ENCODE measurements around the gene CNOT6. TPM values are rescaled to one million over a fixed set of nuclear protein-coding genes. Genes with fewer than 3 reads are reported as not detected.

CNOT6 gene
- total RNA-seq, 1 experiment from 2014 or later = 59.1 TPM

- no TSS peak for BruUV-seq (replicated peaks)
- TF ChIP-seq EZH2 (IDR thresholded peaks at IDR 0.05) (no peak), ZBTB33 (IDR thresholded peaks at IDR 0.05; ENCODE audit: extremely low read depth, insufficient replicate concordance, low read length) (no peak), CBX3 (IDR thresholded peaks at IDR 0.05; ENCODE audit: low read depth) (no peak), SRF (IDR thresholded peaks at IDR 0.05; ENCODE audit: low read depth) (no peak), EZH2phosphoT487 (IDR thresholded peaks at IDR 0.05; ENCODE audit: borderline replicate concordance) (no peak), REST (IDR thresholded peaks at IDR 0.05; ENCODE audit: low read depth) (no peak), POLR2AphosphoS5 (IDR thresholded peaks at IDR 0.05; ENCODE audit: low read depth, low read length) (no peak), FOSL1 (IDR thresholded peaks at IDR 0.05; ENCODE audit: low read depth) (no peak), RAD21 (IDR thresholded peaks at IDR 0.05; ENCODE audit: low read depth) (no peak), EGR1 (IDR thresholded peaks at IDR 0.05; ENCODE audit: low read depth) (no peak), MAX (IDR thresholded peaks at IDR 0.05) (no peak), CTCF (IDR thresholded peaks at IDR 0.05 in 2 of 3, conservative IDR thresholded peaks at IDR 0.05 in 1 of 3; ENCODE audit: borderline replicate concordance in 1 of 3, insufficient read depth in 1 of 3, low read depth in 2 of 3, low read length in 2 of 3) (no peak), JUND (IDR thresholded peaks at IDR 0.05) (no peak)
- ChIA-PET CTCF (no interaction called here), RAD21 (ENCODE audit: low non-redundant PET in 1 of 2, low total read pairs in 2 of 2, uncharacterized antibody in 2 of 2, unreplicated experiment in 2 of 2) (no interaction called here), POLR2A (no interaction called here)
- ATAC-seq (no peak), DNase-seq (ENCODE audit: low read depth, low spot score) (no peak)
- Histone ChIP-seq H3K27me3 (ENCODE audit: insufficient read depth, low read length) (no peaks in the 10 kb centered on the region), H3K27ac (ENCODE audit: low read depth, low read length) (no peak overlapping the region), H2AFZ (ENCODE audit: low read depth, low read length, poor library complexity, severe bottlenecking) (no peak overlapping the region), H3K36me3 (ENCODE audit: control insufficient read depth in 1 of 2, insufficient read depth in 2 of 2, low read length in 2 of 2) (no peaks in the 10 kb centered on the region), H3K4me2 (ENCODE audit: low read length) (no peak overlapping the region), H3K9ac (ENCODE audit: low read length) (no peak overlapping the region), H3K9me2 (ENCODE audit: insufficient read depth) (no peaks in the 10 kb centered on the region), H3K4me3 (replicated peaks in 1 of 2; ENCODE audit: low read depth in 1 of 2, low read length in 2 of 2) (no peak overlapping the region), H3K9me3 (ENCODE audit: control insufficient read depth in 1 of 2, insufficient read depth in 1 of 2, low read depth in 1 of 2, low read length in 2 of 2) (no peaks in the 10 kb centered on the region), H4K20me1 (ENCODE audit: insufficient read depth) (no peaks in the 10 kb centered on the region), H3K4me1 (ENCODE audit: control insufficient read depth in 1 of 2, insufficient read depth in 2 of 2, low read length in 2 of 2) (no peaks in the 10 kb centered on the region), H3K79me2 (ENCODE audit: insufficient read depth, low read length) (no peaks in the 10 kb centered on the region)
- intact Hi-C loops (cut with micrococcal nuclease) = no loop called here
Measured at GRCh38 chr5:180596115-180596667, 102.0 kb downstream of the CNOT6 start.

All from HCT116 (cell line).